Measurements from ENCODE around the gene CRELD1. TPM values are rescaled to one million over a fixed set of nuclear protein-coding genes. Genes with fewer than 3 reads are reported as not detected.

Gene CRELD1
- total and polyA plus RNA-seq, 9 of the 15 experiments (the other 6 are each of a cell fraction or from before 2014, with no cell fraction given): 3.3 to 25.8 (median 16.5) TPM

- H3K27ac ChIP-seq (ENCODE audit: extremely low read depth, low read depth, low read length): peak overlapping the region; percentile 36; the same call in 2 of the 3 replicates
- intact Hi-C loops (cut with micrococcal nuclease): loop anchor here (5.0 kb wide), 1 partner anchor 53 kb away; no protein-coding TSS in a partner anchor
- ChIA-PET POLR2A (interaction anchor here (0.5 to 1.9 kb wide), 7 partner anchors 8 to 99 kb away, joined by 3 to 6 read pairs (median 4); no protein-coding TSS in a partner anchor), CTCF (ENCODE audit: low intra/inter-chr PET ratio) (no interaction called here)
- no peaks in the 10 kb centered on the region for H3K27me3 ChIP-seq (ENCODE audit: control insufficient read depth in 2 of 2, insufficient read depth in 2 of 2, low read length in 2 of 2)
- H3K79me2 ChIP-seq (ENCODE audit: control insufficient read depth, insufficient read depth, low read length): no peaks in the 10 kb centered on the region
- no peaks in the 10 kb centered on the region for H3K9me3 ChIP-seq (replicated peaks; ENCODE audit: control insufficient read depth, insufficient read depth, low read depth, low read length)
- ATAC-seq: no peak
- no peak overlapping the region for H3K4me3 ChIP-seq
- H3K4me1 ChIP-seq (replicated peaks in 1 of 2; ENCODE audit: control insufficient read depth in 2 of 2, insufficient read depth in 2 of 2, low read length in 2 of 2): peaks cover 30 to 49% of the 10 kb centered on the region in 2 experiments
- DNase-seq (ENCODE audit: extremely low read depth in 1 of 4, low spot score in 3 of 4): no peak
- H3K9ac ChIP-seq (ENCODE audit: insufficient read depth in 1 of 2, low read depth in 2 of 2, low read length in 2 of 2): peak overlapping the region; percentile 31 to 76; a peak in 3 of 4 replicates
- peak overlapping the region; percentile 39; the same call in 1 of the 2 replicates for H3K4me2 ChIP-seq (ENCODE audit: insufficient read depth, low read length)
- peaks cover 3% of the 10 kb centered on the region for H3K9me1 ChIP-seq (ENCODE audit: control insufficient read depth, insufficient read depth, low read length)
- in situ Hi-C loops (cut with MboI): no loop called here
- FAIRE-seq: no peak
- no peaks in the 10 kb centered on the region for H3K36me3 ChIP-seq (ENCODE audit: control insufficient read depth, insufficient read depth, low read length)
- BruUV-seq (replicated peaks): no TSS peak
- WGBS (ENCODE audit: insufficient coverage, low coverage, missing lambda C conversion rate): 78% methylated on average over 53 of the region's 99 CpGs
- no peaks in the 10 kb centered on the region for H4K20me1 ChIP-seq (replicated peaks; ENCODE audit: control insufficient read depth, insufficient read depth, low read length)
- peak overlapping the region; percentile 75 for H2AFZ ChIP-seq (ENCODE audit: low read depth, low read length)
- TF ChIP-seq HMBOX1 (IDR thresholded peaks at IDR 0.05) (no peak), ZNF407 (IDR thresholded peaks at IDR 0.05; ENCODE audit: low read depth) (no peak), CREB1 (IDR thresholded peaks at IDR 0.05) (no peak), CREB1 (CRISPR knock-in tag; IDR thresholded peaks at IDR 0.05) (0 out of 2 replicates have a peak, but pooled peaks have one; percentile 17), GTF2A2 (tag; IDR thresholded peaks at IDR 0.05) (no peak), SPI1 (IDR thresholded peaks at IDR 0.05; ENCODE audit: borderline replicate concordance, low read depth, low read length) (peak; percentile 53; the same call in 1 of the 2 replicates), TFAP4 (CRISPR knock-in tag; IDR thresholded peaks at IDR 0.05; ENCODE audit: borderline replicate concordance) (peak; percentile 27; the same call in 1 of the 2 replicates), ZBTB33 (CRISPR knock-in tag; IDR thresholded peaks at IDR 0.05) (peak; percentile 87)
These were observed 18.1 kb upstream of the CRELD1 start for GRCh38 chr3:9915254-9916141.
